IMR-90 (cell line): Measurements from ENCODE around the gene SLC35D1. TPM values are rescaled to one million over a fixed set of nuclear protein-coding genes. Genes with fewer than 3 reads are reported as not detected.
A peak's percentile ranks its signal among the peaks of the same experiment; 100 is the strongest.

Experiments used
- ATAC-seq: fragments of 200-7000 bp; cut with Tn5 transposase; 2 replicates; pipeline ENCODE4 v1.9.1; 2020; ENCODE audit warnings: low read depth, mild to moderate bottlenecking, moderate library complexity
- BruUV-seq: library from RNA; stranded (reverse); fragments of 400-500 nt; replicated peaks from 2 replicates; lab custom pipeline; 2021; lab: Mats Ljungman, UMichigan
- CTCF ChIA-PET: fragments of 300-600 bp; formaldehyde crosslinking; extraction: SDS; loops from one replicate; lab custom pipeline; 2021; ENCODE audit warnings: antibody characterized with exemption; lab: Yijun Ruan, JAX
- POLR2A ChIA-PET: fragments of 300-600 bp; sonication (Branson Sonifier 250); formaldehyde crosslinking; loops from one replicate; lab custom pipeline; 2022; ENCODE audit warnings: antibody characterized with exemption; ENCODE audit not compliant: unreplicated experiment; lab: Charles Lee
- DNase-seq: peaks from one replicate; pipeline ENCODE4 v3.0.0; 2013
- H2AFZ ChIP-seq: replicated peaks from 2 replicates; pipeline ENCODE3; 2013; ENCODE audit warnings: low read length, mild to moderate bottlenecking; ENCODE audit not compliant: poor library complexity
- H2AK5ac ChIP-seq: 2 replicates; pipeline ENCODE4 v1.6.1; 2013; ENCODE audit warnings: low read depth, low read length, inconsistent platforms
- H2AK9ac ChIP-seq: replicated peaks from 2 replicates; pipeline ENCODE3; 2013; ENCODE audit warnings: mild to moderate bottlenecking, low read depth, low read length, moderate library complexity; ENCODE audit not compliant: poor library complexity
- H2BK120ac ChIP-seq: 2 replicates; pipeline ENCODE4 v1.6.1; 2013; ENCODE audit warnings: low read depth, low read length, inconsistent platforms
- H2BK15ac ChIP-seq: 3 replicates; pipeline ENCODE4 v1.6.1; 2013; ENCODE audit warnings: low read depth, low read length, inconsistent platforms
- H2BK20ac ChIP-seq: 2 replicates; pipeline ENCODE4 v1.6.1; 2013; ENCODE audit warnings: low read depth, mild to moderate bottlenecking, inconsistent platforms, low read length, moderate library complexity
- H2BK5ac ChIP-seq: 2 replicates; pipeline ENCODE4 v1.6.1; 2013; ENCODE audit warnings: mild to moderate bottlenecking, low read depth, low read length, inconsistent platforms; ENCODE audit not compliant: poor library complexity, severe bottlenecking
- H3K14ac ChIP-seq: replicated peaks from 2 replicates; pipeline ENCODE4 v1.6.1; 2013; ENCODE audit warnings: low read depth, low read length, inconsistent platforms
- H3K18ac ChIP-seq: 2 replicates; pipeline ENCODE4 v1.6.1; 2013; ENCODE audit warnings: low read depth, low read length, control low read depth
- H3K23ac ChIP-seq: 2 replicates; pipeline ENCODE4 v1.6.1; 2013; ENCODE audit warnings: low read depth, low read length, inconsistent platforms
- H3K27ac ChIP-seq: 2 replicates; pipeline ENCODE4 v1.5.1; 2013; ENCODE audit warnings: mild to moderate bottlenecking, control low read depth, low read length; ENCODE audit not compliant: insufficient read depth
- H3K27me3 ChIP-seq: 2 replicates; pipeline ENCODE4 v1.6.1; 2013; ENCODE audit warnings: low read length; ENCODE audit not compliant: control insufficient read depth, insufficient read depth
- H3K36me3 ChIP-seq: 2 replicates; pipeline ENCODE4 v1.6.1; 2013; ENCODE audit warnings: low read length, mixed read lengths; ENCODE audit not compliant: control insufficient read depth, insufficient read depth
- H3K4ac ChIP-seq: 2 replicates; pipeline ENCODE4 v1.6.1; 2013; ENCODE audit warnings: low read depth, low read length, inconsistent platforms
- H3K4me1 ChIP-seq: 2 replicates; pipeline ENCODE4 v1.6.1; 2013; ENCODE audit warnings: low read length, mixed read lengths; ENCODE audit not compliant: control insufficient read depth, insufficient read depth
- H3K4me2 ChIP-seq: 2 replicates; pipeline ENCODE4 v1.6.1; 2013; ENCODE audit warnings: low read depth, mild to moderate bottlenecking, control low read depth, low read length, moderate library complexity
- H3K4me3 ChIP-seq: 2 replicates; pipeline ENCODE4 v1.5.1; 2013; ENCODE audit warnings: low read depth, mild to moderate bottlenecking, control low read depth, low read length, moderate library complexity; ENCODE audit not compliant: insufficient read depth
- H3K56ac ChIP-seq: 2 replicates; pipeline ENCODE4 v1.6.1; 2013; ENCODE audit warnings: low read length, inconsistent platforms; ENCODE audit not compliant: insufficient read depth; ENCODE audit errors: extremely low read depth
- H3K79me1 ChIP-seq, 2 experiments: 2 replicates each; pipeline ENCODE4 v1.6.1; 2013; ENCODE audit warnings: low read length in 2 of 2, inconsistent platforms in 1 of 2, low read depth in 1 of 2
- H3K9ac ChIP-seq: 2 replicates; pipeline ENCODE4 v1.6.1; 2013; ENCODE audit warnings: low read depth, low read length, control low read depth
- H3K9me1 ChIP-seq: 2 replicates; pipeline ENCODE4 v1.6.1; 2013; ENCODE audit warnings: low read length, inconsistent platforms; ENCODE audit not compliant: insufficient read depth
- H3K9me3 ChIP-seq: 2 replicates; pipeline ENCODE4 v1.6.1; 2013; ENCODE audit warnings: low read length; ENCODE audit not compliant: control insufficient read depth, insufficient read depth
- H4K20me1 ChIP-seq: 2 replicates; pipeline ENCODE4 v1.6.1; 2013; ENCODE audit warnings: low read length, inconsistent platforms; ENCODE audit not compliant: insufficient read depth
- H4K5ac ChIP-seq: 2 replicates; pipeline ENCODE4 v1.6.1; 2013; ENCODE audit warnings: mild to moderate bottlenecking, low read depth, low read length, control low read depth
- H4K8ac ChIP-seq, 2 experiments: 2 replicates each; pipeline ENCODE4 v1.6.1; 2013; ENCODE audit warnings: low read depth in 2 of 2, low read length in 2 of 2, control low read depth in 1 of 2, inconsistent platforms in 1 of 2
- H4K91ac ChIP-seq: 2 replicates; pipeline ENCODE4 v1.6.1; 2013; ENCODE audit warnings: low read depth, low read length, inconsistent platforms; ENCODE audit not compliant: insufficient read depth
- BHLHE40 ChIP-seq: fragments of 150-350 bp; IDR thresholded peaks from 2 replicates; pipeline ENCODE4 v1.6.1; 2016; ENCODE audit warnings: mild to moderate bottlenecking, low read depth, low read length
- CEBPB ChIP-seq: IDR thresholded peaks from 2 replicates; pipeline ENCODE4 v1.6.1; 2012; ENCODE audit warnings: low read depth, low read length, improper control_type of control experiment
- CHD1 ChIP-seq: IDR thresholded peaks from 2 replicates; pipeline ENCODE4 v1.6.1; 2012; ENCODE audit warnings: low read depth, low read length, improper control_type of control experiment
- ELK1 ChIP-seq: fragments of 150-350 bp; IDR thresholded peaks from 2 replicates; pipeline ENCODE4 v1.6.1; 2016; ENCODE audit warnings: low read depth, mild to moderate bottlenecking, low read length, moderate library complexity, borderline replicate concordance
- FOS ChIP-seq: fragments of 150-350 bp; IDR thresholded peaks from 2 replicates; pipeline ENCODE4 v1.6.1; 2016; ENCODE audit warnings: low read depth, low read length
- MAFK ChIP-seq: IDR thresholded peaks from 2 replicates; pipeline ENCODE4 v1.6.1; 2012; ENCODE audit warnings: low read depth, low read length, improper control_type of control experiment
- MAZ ChIP-seq: IDR thresholded peaks from 2 replicates; pipeline ENCODE4 v1.6.1; 2012; ENCODE audit warnings: low read depth, mild to moderate bottlenecking, low read length, improper control_type of control experiment, moderate library complexity, borderline replicate concordance
- MXI1 ChIP-seq: IDR thresholded peaks from 2 replicates; pipeline ENCODE4 v1.6.1; 2012; ENCODE audit warnings: low read depth, mild to moderate bottlenecking, low read length, moderate library complexity, borderline replicate concordance
- NFE2L2 ChIP-seq: fragments of 150-350 bp; IDR thresholded peaks from 2 replicates; pipeline ENCODE4 v1.6.1; 2016; ENCODE audit warnings: low read depth, mild to moderate bottlenecking, low read length
- POLR2A ChIP-seq: IDR thresholded peaks from 2 replicates; pipeline ENCODE4 v1.6.1; 2012; ENCODE audit warnings: mild to moderate bottlenecking, low read depth, low read length
- RAD21 ChIP-seq: IDR thresholded peaks from 2 replicates; pipeline ENCODE4 v1.6.1; 2012; ENCODE audit warnings: low read length, improper control_type of control experiment
- RCOR1 ChIP-seq: IDR thresholded peaks from 2 replicates; pipeline ENCODE4 v1.6.1; 2012; ENCODE audit warnings: mild to moderate bottlenecking, low read length, improper control_type of control experiment; ENCODE audit not compliant: insufficient replicate concordance
- SMC3 ChIP-seq: fragments of 150-350 bp; IDR thresholded peaks from 2 replicates; pipeline ENCODE4 v1.6.1; 2016; ENCODE audit warnings: low read depth, mild to moderate bottlenecking, antibody characterized with exemption, low read length, moderate library complexity
- USF2 ChIP-seq: fragments of 150-350 bp; IDR thresholded peaks from 2 replicates; pipeline ENCODE4 v1.6.1; 2017; ENCODE audit warnings: mild to moderate bottlenecking, antibody characterized with exemption, low read length, low read depth
- WGBS, 2 experiments: methylation state at CpG; one replicate each; pipeline versions ENCODE4 v1.1.5 to v1.1.7; 2013; ENCODE audit warnings: missing lambda C conversion rate in 2 of 2; ENCODE audit not compliant: insufficient read length in 1 of 2; ENCODE audit errors: extremely low coverage in 2 of 2; 5-methylcytosine and 5-hydroxymethylcytosine counted together
- dilution Hi-C: fragments of 300-500 bp; cut with HindIII; formaldehyde crosslinking; loops from one replicate; pipeline ENCODE4 v1.14.3; 2018; ENCODE audit warnings: low sequenced_read_pairs; ENCODE audit not compliant: unreplicated experiment
- in situ Hi-C: fragments of 300-500 bp; cut with MboI; formaldehyde crosslinking; loops from 3 replicates; pipeline ENCODE4 v1.14.3; 2019; ENCODE audit warnings: low sequenced_read_pairs, inconsistent platforms, mixed read lengths
- intact Hi-C: fragments of 100-400 bp; cut with micrococcal nuclease; formaldehyde crosslinking; loops from 2 replicates; pipeline ENCODE4 v1.10.0; 2022
- polyA plus RNA-seq, 3 experiments: library from polyadenylated mRNA; depleted of rRNA; stranded (reverse); fragments of >200 nt; gene quantifications; 2 replicates each; pipeline ENCODE4 v1.2.3, GENCODE V29; 2012; ENCODE audit warnings: low replicate concordance in 1 of 3
- total RNA-seq: library from RNA; depleted of rRNA; stranded (reverse); fragments of >200 nt; gene quantifications from 2 replicates; pipeline ENCODE4 v1.2.3, GENCODE V29; 2012

Gene SLC35D1
- total and polyA plus RNA-seq, 2 of the 4 experiments (the other 2 are of a cell fraction), result 7.2 to 16.3 TPM

GRCh38 chr1:66954208-66954607, 99.7 kb downstream of the SLC35D1 start:
- no CpG with 5 or more reads among the region's 4 CpGs for WGBS, 2 experiments
- Histone ChIP-seq H2BK5ac (no peak overlapping the region), H3K14ac (no peak overlapping the region), H4K91ac (no peak overlapping the region), H3K36me3 (peaks cover 24% of the 10 kb centered on the region), H3K9me1 (no peaks in the 10 kb centered on the region; the same call in 1 of the 2 replicates), H3K79me1 (peaks cover 27 to 47% of the 10 kb centered on the region in 2 experiments), H2AK5ac (no peak overlapping the region), H2AK9ac (no peak overlapping the region), H3K9ac (no peak overlapping the region), H3K4me1 (no peaks in the 10 kb centered on the region), H3K18ac (no peak overlapping the region), H3K4me2 (no peak overlapping the region), H3K9me3 (no peaks in the 10 kb centered on the region), H4K20me1 (peaks cover 8% of the 10 kb centered on the region; the same call in 1 of the 2 replicates), H3K27me3 (no peaks in the 10 kb centered on the region), H2AFZ (no peak overlapping the region), H3K4me3 (no peak overlapping the region), H3K27ac (no peak overlapping the region), H4K8ac (no peak overlapping the region), H4K5ac (no peak overlapping the region), H3K4ac (no peak overlapping the region), H2BK120ac (no peak overlapping the region), H3K23ac (peak overlapping the region; percentile 51; the same call in 1 of the 2 replicates), H3K56ac (no peak overlapping the region), H2BK15ac (no peak overlapping the region), H2BK20ac (no peak overlapping the region)
- no peak for TF ChIP-seq BHLHE40
- TF ChIP-seq NFE2L2, result no peak
- no peak for TF ChIP-seq FOS
- TF ChIP-seq MAZ, result no peak
- no peak for TF ChIP-seq CHD1
- TF ChIP-seq RCOR1, result no peak
- no peak for TF ChIP-seq ELK1
- no peak for TF ChIP-seq POLR2A
- no peak for TF ChIP-seq CEBPB
- no peak for TF ChIP-seq MXI1
- no peak for TF ChIP-seq USF2
- TF ChIP-seq SMC3, result no peak
- TF ChIP-seq MAFK, result no peak
- TF ChIP-seq RAD21, result no peak
- dilution Hi-C loops, result no loop called here
- POLR2A ChIA-PET, result no interaction called here
- CTCF ChIA-PET, result no interaction called here
- in situ Hi-C loops, result no loop called here
- intact Hi-C loops, result no loop called here
- no TSS peak for BruUV-seq
- DNase-seq, result no peak
- no peak for ATAC-seq
